Lung (tissue), 12 donors: ENCODE data around the gene BFSP1. TPM values are rescaled to one million over a fixed set of nuclear protein-coding genes. Genes with fewer than 3 reads are reported as not detected.

ENCODE experiments used
- ATAC-seq: fragments of 200-7000 bp; cut with Tn5 transposase; one replicate; pipeline ENCODE4 v1.9.1; 2020; ENCODE audit warnings: moderate number of reproducible peaks; ENCODE audit not compliant: insufficient read depth, low FRiP score
- DNase-seq, 3 donors: peaks; one replicate each; pipeline ENCODE4 v3.0.0-alpha.2; 2013 to 2017
- H3K27ac ChIP-seq, 2 donors: one replicate each; pipeline ENCODE4 v1.5.1; 2013; ENCODE audit warnings: mild to moderate bottlenecking in 2 of 2, moderate library complexity in 2 of 2, control low read depth in 1 of 2, inconsistent platforms in 1 of 2, low read depth in 1 of 2, low read length in 1 of 2
- H3K27me3 ChIP-seq, 3 donors: one replicate each; pipeline ENCODE4 v1.5.1; 2013; ENCODE audit warnings: low read length in 2 of 3; ENCODE audit not compliant: control insufficient read depth in 3 of 3, insufficient read depth in 3 of 3
- H3K36me3 ChIP-seq, 4 donors: one replicate each; pipeline ENCODE4 v1.5.1; 2013; ENCODE audit warnings: low read length in 4 of 4, mild to moderate bottlenecking in 1 of 4, moderate library complexity in 1 of 4; ENCODE audit not compliant: control insufficient read depth in 4 of 4, insufficient read depth in 4 of 4
- H3K4me1 ChIP-seq, 5 donors: one replicate each; pipeline ENCODE4 v1.5.1; 2013; ENCODE audit warnings: low read length in 5 of 5, mild to moderate bottlenecking in 2 of 5, moderate library complexity in 1 of 5; ENCODE audit not compliant: control insufficient read depth in 5 of 5, insufficient read depth in 5 of 5
- H3K4me3 ChIP-seq: one replicate; pipeline ENCODE4 v1.5.1; 2013; ENCODE audit warnings: mild to moderate bottlenecking, control low read depth, moderate library complexity
- H3K9ac ChIP-seq, 2 donors: one replicate each; pipeline ENCODE4 v1.5.1; 2013; ENCODE audit warnings: low read length in 2 of 2, control low read depth in 1 of 2; ENCODE audit not compliant: insufficient read depth in 1 of 2
- H3K9me3 ChIP-seq, 4 donors: one replicate each; pipeline ENCODE4 v1.5.1; 2013; ENCODE audit warnings: low read length in 3 of 4, mild to moderate bottlenecking in 1 of 4, moderate library complexity in 1 of 4; ENCODE audit not compliant: control insufficient read depth in 4 of 4, insufficient read depth in 3 of 4
- CTCF ChIP-seq: IDR thresholded peaks from 2 replicates; pipeline ENCODE4 v1.5.1; 2012; ENCODE audit warnings: mild to moderate bottlenecking; ENCODE audit errors: control extremely low read depth, extremely low read depth
- WGBS, 2 donors: extraction: QIAGEN DNeasy Blood & Tissue Kit; methylation state at CpG; one replicate each; pipeline ENCODE4 v1.1.7; 2013; 5-methylcytosine and 5-hydroxymethylcytosine counted together
- polyA plus RNA-seq, 2 donors: library from polyadenylated mRNA; stranded (reverse); fragments of 200-250 nt; gene quantifications; one replicate each; pipeline ENCODE4 v1.2.1, GENCODE V29; 2013
- total RNA-seq, 2 donors: library from RNA; depleted of rRNA in 1 of 2; stranded (reverse); fragments of >200 nt in 1 of 2; gene quantifications; one replicate each; pipeline ENCODE4 v1.2.1, GENCODE V29; 2014 to 2021
- donor health status: control.
- donor health status: control.
- donor health status: Bipolar disorder and iron deficiency.
- donor health status: healthy.
- donor health status: DM: yes; HTN: yes; CAD: no.

The BFSP1 gene
- total and polyA plus RNA-seq, 4 donors, result 0.65 to 2.8 (median 1.8) TPM

GRCh38 chr20:17471606-17472187 lies 59.5 kb downstream of the BFSP1 start:
- Histone ChIP-seq H3K9ac (no peak overlapping the region), H3K27ac (no peak overlapping the region), H3K4me3 (no peak overlapping the region), H3K9me3 (no peaks in the 10 kb centered on the region), H3K4me1 (no peaks in the 10 kb centered on the region), H3K36me3 (no peaks in the 10 kb centered on the region), H3K27me3 (no peaks in the 10 kb centered on the region)
- DNase-seq (peak in 1 of 3 donors; percentile 1), ATAC-seq (no peak)
- 66 to 80% methylated on average over 10 of the region's 10 CpGs for WGBS, 2 donors
- TF ChIP-seq CTCF, result no peak

GRCh38 chr20:17470973-17471372 lies 60.2 kb downstream of the BFSP1 start:
- DNase-seq (no peak), ATAC-seq (no peak)
- H3K4me1 ChIP-seq, result no peaks in the 10 kb centered on the region
- WGBS, 2 donors, result 84 to 92% methylated on average over 9 of the region's 9 CpGs
- no peak overlapping the region for H3K4me3 ChIP-seq
- H3K9me3 ChIP-seq, result no peaks in the 10 kb centered on the region
- no peak overlapping the region for H3K9ac ChIP-seq
- TF ChIP-seq CTCF, result no peak
- H3K27me3 ChIP-seq, result no peaks in the 10 kb centered on the region
- no peak overlapping the region for H3K27ac ChIP-seq
- no peaks in the 10 kb centered on the region for H3K36me3 ChIP-seq

GRCh38 chr20:17470521-17470920 lies 60.7 kb downstream of the BFSP1 start:
- 90% methylated on average over 5 of the region's 5 CpGs for WGBS, 2 donors
- ATAC-seq, result no peak

More at GRCh38 chr20:17470521-17470920, 60.7 kb downstream of the BFSP1 start:
- Histone ChIP-seq H3K9me3 (no peaks in the 10 kb centered on the region), H3K27me3 (no peaks in the 10 kb centered on the region), H3K27ac (no peak overlapping the region), H3K4me3 (no peak overlapping the region), H3K4me1 (no peaks in the 10 kb centered on the region), H3K9ac (no peak overlapping the region), H3K36me3 (no peaks in the 10 kb centered on the region)
- no peak for DNase-seq
- no peak for TF ChIP-seq CTCF
